HL-60 (cell line): ENCODE results near the gene SLC28A1.

Source experiments
- DNase-seq, 2 experiments: peaks; one replicate each; pipeline ENCODE4 v3.0.0-alpha.2; 2010 to 2020; ENCODE audit warnings: low read depth in 1 of 2, low spot score in 1 of 2
- H3K27ac ChIP-seq: fragments of 250-450 bp; sonication (Bioruptor Pico); replicated peaks from 2 replicates; pipeline ENCODE4 v1.5.1; 2020; ENCODE audit warnings: mild to moderate bottlenecking, moderate library complexity
- H3K27me3 ChIP-seq: fragments of 250-450 bp; sonication (Bioruptor Pico); 2 replicates; pipeline ENCODE4 v1.5.1; 2021; ENCODE audit warnings: mild to moderate bottlenecking, moderate library complexity; ENCODE audit not compliant: insufficient read depth, poor library complexity, severe bottlenecking
- H3K4me3 ChIP-seq: replicated peaks from 2 replicates; pipeline ENCODE4 v1.5.1; 2011; ENCODE audit warnings: mild to moderate bottlenecking, control low read depth, low read length; ENCODE audit not compliant: insufficient read depth
- GABPA ChIP-seq: IDR thresholded peaks from 2 replicates; pipeline ENCODE4 v1.6.1; 2012; ENCODE audit warnings: low read depth
- POLR2AphosphoS5 ChIP-seq: IDR thresholded peaks from 2 replicates; pipeline ENCODE4 v1.6.1; 2012; ENCODE audit warnings: low read depth
- REST ChIP-seq: IDR thresholded peaks from 2 replicates; pipeline ENCODE4 v1.6.1; 2012; ENCODE audit warnings: low read depth; ENCODE audit not compliant: insufficient replicate concordance
- SPI1 ChIP-seq: IDR thresholded peaks from 2 replicates; pipeline ENCODE4 v1.6.1; 2012; ENCODE audit warnings: low read depth, mild to moderate bottlenecking, borderline replicate concordance
- TF ChIP-seq, protein P1 (sequence below): IDR thresholded peaks from one replicate; pipeline ENCODE4 v1.5.1; 2011; ENCODE audit warnings: low read length, control low read depth, inconsistent platforms; ENCODE audit not compliant: insufficient read depth

SLC28A1 gene

DNA sequence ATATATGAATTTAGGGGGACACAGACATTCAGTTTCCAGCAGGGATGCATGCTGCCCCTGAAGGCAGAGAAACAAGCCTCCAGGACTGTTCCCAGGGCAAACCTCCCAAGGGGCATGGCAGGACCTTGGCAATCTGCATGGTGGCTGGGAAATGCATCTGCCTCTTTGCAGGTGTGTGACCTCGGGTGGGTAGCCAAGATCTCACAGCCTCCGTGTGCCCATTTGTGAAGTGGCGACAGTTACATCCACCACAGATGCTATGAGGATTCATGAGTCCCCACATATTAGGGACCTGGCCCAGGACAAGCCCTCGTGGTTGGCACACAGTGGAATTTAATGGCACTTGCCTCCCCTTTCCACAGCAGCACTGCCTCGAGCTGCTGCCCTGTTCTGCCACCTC lies 29.9 kb downstream of the SLC28A1 start:
- TF ChIP-seq GABPA: no peak
- no peak for TF ChIP-seq POLR2AphosphoS5
- TF ChIP-seq, protein P1, sequence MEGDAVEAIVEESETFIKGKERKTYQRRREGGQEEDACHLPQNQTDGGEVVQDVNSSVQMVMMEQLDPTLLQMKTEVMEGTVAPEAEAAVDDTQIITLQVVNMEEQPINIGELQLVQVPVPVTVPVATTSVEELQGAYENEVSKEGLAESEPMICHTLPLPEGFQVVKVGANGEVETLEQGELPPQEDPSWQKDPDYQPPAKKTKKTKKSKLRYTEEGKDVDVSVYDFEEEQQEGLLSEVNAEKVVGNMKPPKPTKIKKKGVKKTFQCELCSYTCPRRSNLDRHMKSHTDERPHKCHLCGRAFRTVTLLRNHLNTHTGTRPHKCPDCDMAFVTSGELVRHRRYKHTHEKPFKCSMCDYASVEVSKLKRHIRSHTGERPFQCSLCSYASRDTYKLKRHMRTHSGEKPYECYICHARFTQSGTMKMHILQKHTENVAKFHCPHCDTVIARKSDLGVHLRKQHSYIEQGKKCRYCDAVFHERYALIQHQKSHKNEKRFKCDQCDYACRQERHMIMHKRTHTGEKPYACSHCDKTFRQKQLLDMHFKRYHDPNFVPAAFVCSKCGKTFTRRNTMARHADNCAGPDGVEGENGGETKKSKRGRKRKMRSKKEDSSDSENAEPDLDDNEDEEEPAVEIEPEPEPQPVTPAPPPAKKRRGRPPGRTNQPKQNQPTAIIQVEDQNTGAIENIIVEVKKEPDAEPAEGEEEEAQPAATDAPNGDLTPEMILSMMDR: no peak
- no peak for TF ChIP-seq SPI1
- TF ChIP-seq REST: no peak
- H3K27ac ChIP-seq: no peak overlapping the region

GRCh38 chr15:84914909-84915605 lies 30.6 kb downstream of the SLC28A1 start:
- TF ChIP-seq SPI1 (peak; percentile 45; the same call in 1 of the 2 replicates), REST (no peak), POLR2AphosphoS5 (no peak), GABPA (no peak)
- TF ChIP-seq, protein P1: no peak
- Histone ChIP-seq H3K27me3 (no peaks in the 10 kb centered on the region), H3K4me3 (no peak overlapping the region), H3K27ac (no peak overlapping the region)
- DNase-seq: peak; percentile 43 to 78

More for the DNA sequence above, 29.9 kb downstream of the SLC28A1 start:
- H3K27me3 ChIP-seq: no peaks in the 10 kb centered on the region
- no peak for DNase-seq
- no peak overlapping the region for H3K4me3 ChIP-seq

DNA sequence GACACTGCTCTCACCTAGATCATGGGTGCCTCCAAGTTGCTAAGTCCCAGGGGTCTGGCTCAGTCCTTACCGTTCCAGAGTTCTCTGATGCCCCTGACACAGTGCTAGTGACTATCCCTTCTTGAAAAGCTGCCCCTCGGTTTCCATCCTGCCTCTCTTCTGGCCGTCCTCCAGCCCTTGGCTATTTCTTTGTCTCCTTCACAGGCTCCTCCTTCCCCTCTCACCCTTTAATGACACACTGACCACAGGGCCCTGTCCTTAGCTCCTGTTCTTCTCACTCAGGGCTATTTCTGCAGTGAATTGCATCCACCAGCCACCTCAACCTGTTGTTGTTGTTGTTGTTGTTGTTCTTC lies 31.1 kb downstream of the SLC28A1 start:
- DNase-seq: no peak
- Histone ChIP-seq H3K27me3 (no peaks in the 10 kb centered on the region), H3K27ac (no peak overlapping the region), H3K4me3 (no peak overlapping the region)
- TF ChIP-seq POLR2AphosphoS5 (no peak), GABPA (no peak), SPI1 (no peak), REST (no peak)
- TF ChIP-seq, protein P1: no peak
